Panc1 (cell line): ENCODE results near the gene KIF25.

Experiments used
- POLR2AphosphoS5 ChIP-seq: IDR thresholded peaks from 2 replicates; pipeline ENCODE4 v1.6.1; 2012; ENCODE audit warnings: mild to moderate bottlenecking, low read depth, low read length, moderate library complexity
- REST ChIP-seq, 2 experiments: IDR thresholded peaks; 2 replicates each; pipeline ENCODE4 v1.6.1; 2011 to 2012; ENCODE audit warnings: low read depth in 2 of 2, control low read depth in 1 of 2, low read length in 1 of 2, mild to moderate bottlenecking in 1 of 2, moderate library complexity in 1 of 2; ENCODE audit not compliant: insufficient read depth in 1 of 2
- SIN3A ChIP-seq: IDR thresholded peaks from 2 replicates; pipeline ENCODE4 v1.6.1; 2012; ENCODE audit warnings: low read depth, mild to moderate bottlenecking, low read length, moderate library complexity, borderline replicate concordance; ENCODE audit not compliant: insufficient read depth
- TCF7L2 ChIP-seq: IDR thresholded peaks from 2 replicates; pipeline ENCODE4 v1.6.1; 2011; ENCODE audit warnings: mild to moderate bottlenecking, low read depth, low read length, inconsistent platforms
- TF ChIP-seq, protein P1 (sequence below): fragments of 450-650 bp; IDR thresholded peaks from 2 replicates; pipeline ENCODE4 v1.5.1; 2017; ENCODE audit warnings: mild to moderate bottlenecking

GRCh38 chr6:168025831-168026710 lies 28.6 kb downstream of the KIF25 start:
- TF ChIP-seq, protein P1, sequence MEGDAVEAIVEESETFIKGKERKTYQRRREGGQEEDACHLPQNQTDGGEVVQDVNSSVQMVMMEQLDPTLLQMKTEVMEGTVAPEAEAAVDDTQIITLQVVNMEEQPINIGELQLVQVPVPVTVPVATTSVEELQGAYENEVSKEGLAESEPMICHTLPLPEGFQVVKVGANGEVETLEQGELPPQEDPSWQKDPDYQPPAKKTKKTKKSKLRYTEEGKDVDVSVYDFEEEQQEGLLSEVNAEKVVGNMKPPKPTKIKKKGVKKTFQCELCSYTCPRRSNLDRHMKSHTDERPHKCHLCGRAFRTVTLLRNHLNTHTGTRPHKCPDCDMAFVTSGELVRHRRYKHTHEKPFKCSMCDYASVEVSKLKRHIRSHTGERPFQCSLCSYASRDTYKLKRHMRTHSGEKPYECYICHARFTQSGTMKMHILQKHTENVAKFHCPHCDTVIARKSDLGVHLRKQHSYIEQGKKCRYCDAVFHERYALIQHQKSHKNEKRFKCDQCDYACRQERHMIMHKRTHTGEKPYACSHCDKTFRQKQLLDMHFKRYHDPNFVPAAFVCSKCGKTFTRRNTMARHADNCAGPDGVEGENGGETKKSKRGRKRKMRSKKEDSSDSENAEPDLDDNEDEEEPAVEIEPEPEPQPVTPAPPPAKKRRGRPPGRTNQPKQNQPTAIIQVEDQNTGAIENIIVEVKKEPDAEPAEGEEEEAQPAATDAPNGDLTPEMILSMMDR = no peak
- TF ChIP-seq POLR2AphosphoS5 = no peak
- no peak for TF ChIP-seq SIN3A
- no peak for TF ChIP-seq TCF7L2
- TF ChIP-seq REST (IDR thresholded peaks at IDR 0.05; ENCODE audit: insufficient read depth in 1 of 2, low read depth in 2 of 2, low read length in 1 of 2) = no peak
